Caco-2 (cell line): ENCODE data around the gene HLF. TPM values are rescaled to one million over a fixed set of nuclear protein-coding genes. Genes with fewer than 3 reads are reported as not detected.

Experiments
- BruUV-seq: library from RNA; stranded (reverse); fragments of 400-500 nt; replicated peaks from 2 replicates; lab custom pipeline; 2021; lab: Mats Ljungman, UMichigan
- CTCF ChIA-PET: fragments of 300-600 bp; sonication (Branson Sonifier 250); formaldehyde crosslinking; loops from one replicate; lab custom pipeline; 2022; ENCODE audit warnings: antibody characterized with exemption; lab: Charles Lee
- POLR2A ChIA-PET: fragments of 300-600 bp; sonication (Branson Sonifier 250); formaldehyde crosslinking; loops from one replicate; lab custom pipeline; 2022; ENCODE audit warnings: antibody characterized with exemption; lab: Charles Lee
- DNase-seq, 2 experiments: peaks; one replicate each; pipeline versions ENCODE4 v3.0.0 to v3.0.0-alpha.2; 2020 to 2022
- H3K27me3 ChIP-seq: replicated peaks from 2 replicates; pipeline ENCODE4 v1.6.0; 2011; ENCODE audit warnings: low read length; ENCODE audit not compliant: control insufficient read depth, insufficient read depth
- H3K36me3 ChIP-seq: 2 replicates; pipeline ENCODE4 v1.5.1; 2011; ENCODE audit warnings: low read length; ENCODE audit not compliant: control insufficient read depth, insufficient read depth
- H3K4me1 ChIP-seq: fragments of 250-450 bp; sonication (Bioruptor Pico); 2 replicates; pipeline ENCODE4 v1.5.1; 2020; ENCODE audit warnings: mild to moderate bottlenecking
- H3K4me3 ChIP-seq: 2 replicates; pipeline ENCODE4 v1.5.1; 2011; ENCODE audit warnings: low read depth, mild to moderate bottlenecking, control low read depth, low read length
- H3K9me3 ChIP-seq: fragments of 250-450 bp; sonication (Bioruptor Pico); 2 replicates; pipeline ENCODE4 v1.5.1; 2020; ENCODE audit warnings: mild to moderate bottlenecking, moderate library complexity
- H3K27ac Mint-ChIP-seq: one replicate; pipeline ENCODE4 v1.8.0; 2022; ENCODE audit warnings: mixed read lengths; ENCODE audit not compliant: unreplicated experiment
- H3K27me3 Mint-ChIP-seq: one replicate; pipeline ENCODE4 v1.8.0; 2022; ENCODE audit warnings: mixed read lengths; ENCODE audit not compliant: insufficient read depth, unreplicated experiment
- H3K36me3 Mint-ChIP-seq: one replicate; pipeline ENCODE4 v1.8.0; 2022; ENCODE audit warnings: mild to moderate bottlenecking, mixed read lengths; ENCODE audit not compliant: insufficient read depth, unreplicated experiment
- H3K4me1 Mint-ChIP-seq: one replicate; pipeline ENCODE4 v1.8.0; 2022; ENCODE audit warnings: low read depth, mixed read lengths; ENCODE audit not compliant: unreplicated experiment
- H3K4me3 Mint-ChIP-seq: one replicate; pipeline ENCODE4 v1.8.0; 2022; ENCODE audit warnings: mild to moderate bottlenecking, moderate library complexity, mixed read lengths; ENCODE audit not compliant: unreplicated experiment
- H3K9me3 Mint-ChIP-seq: one replicate; pipeline ENCODE4 v1.8.0; 2022; ENCODE audit warnings: mixed read lengths; ENCODE audit not compliant: unreplicated experiment
- intact Hi-C: fragments of 100-400 bp; cut with micrococcal nuclease; formaldehyde crosslinking; loops from one replicate; pipeline ENCODE4 v1.10.0; 2022; ENCODE audit not compliant: unreplicated experiment
- total RNA-seq: library from RNA; stranded (reverse); gene quantifications from 2 replicates; pipeline ENCODE4 v1.2.3, GENCODE V29; 2022
- TF ChIP-seq, protein P1 (sequence below), 2 experiments: fragments of 200-600 bp in 1 of 2; IDR thresholded peaks; 1 replicate in 1 of 2; 2 replicates in 1 of 2; pipeline versions ENCODE4 v1.5.1 to v1.8.0; 2011 to 2022; ENCODE audit warnings: antibody characterized with exemption in 1 of 2, control low read depth in 1 of 2, inconsistent platforms in 1 of 2, low read depth in 1 of 2, low read length in 1 of 2, mild to moderate bottlenecking in 1 of 2, moderate library complexity in 1 of 2; ENCODE audit not compliant: insufficient read depth in 1 of 2, severe bottlenecking in 1 of 2, unreplicated experiment in 1 of 2

Gene HLF
- total RNA-seq, 1 experiment from 2014 or later: 19.8 TPM

- Histone ChIP-seq H3K4me3 (no peak overlapping the region), H3K36me3 (no peaks in the 10 kb centered on the region), H3K27me3 (no peaks in the 10 kb centered on the region), H3K9me3 (no peaks in the 10 kb centered on the region), H3K4me1 (peaks cover 8% of the 10 kb centered on the region; the same call in 1 of the 2 replicates)
- no peak for DNase-seq
- H3K4me1 Mint-ChIP-seq: peaks cover 16% of the 10 kb centered on the region
- POLR2A ChIA-PET: interaction anchor here (0.6 kb wide), 1 partner anchor 66 kb away, joined by 3 read pairs; no protein-coding TSS in a partner anchor
- peaks cover 13% of the 10 kb centered on the region for H3K9me3 Mint-ChIP-seq
- H3K27me3 Mint-ChIP-seq: no peaks in the 10 kb centered on the region
- TF ChIP-seq, protein P1, sequence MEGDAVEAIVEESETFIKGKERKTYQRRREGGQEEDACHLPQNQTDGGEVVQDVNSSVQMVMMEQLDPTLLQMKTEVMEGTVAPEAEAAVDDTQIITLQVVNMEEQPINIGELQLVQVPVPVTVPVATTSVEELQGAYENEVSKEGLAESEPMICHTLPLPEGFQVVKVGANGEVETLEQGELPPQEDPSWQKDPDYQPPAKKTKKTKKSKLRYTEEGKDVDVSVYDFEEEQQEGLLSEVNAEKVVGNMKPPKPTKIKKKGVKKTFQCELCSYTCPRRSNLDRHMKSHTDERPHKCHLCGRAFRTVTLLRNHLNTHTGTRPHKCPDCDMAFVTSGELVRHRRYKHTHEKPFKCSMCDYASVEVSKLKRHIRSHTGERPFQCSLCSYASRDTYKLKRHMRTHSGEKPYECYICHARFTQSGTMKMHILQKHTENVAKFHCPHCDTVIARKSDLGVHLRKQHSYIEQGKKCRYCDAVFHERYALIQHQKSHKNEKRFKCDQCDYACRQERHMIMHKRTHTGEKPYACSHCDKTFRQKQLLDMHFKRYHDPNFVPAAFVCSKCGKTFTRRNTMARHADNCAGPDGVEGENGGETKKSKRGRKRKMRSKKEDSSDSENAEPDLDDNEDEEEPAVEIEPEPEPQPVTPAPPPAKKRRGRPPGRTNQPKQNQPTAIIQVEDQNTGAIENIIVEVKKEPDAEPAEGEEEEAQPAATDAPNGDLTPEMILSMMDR (IDR thresholded peaks at IDR 0.05; ENCODE audit: insufficient read depth in 1 of 2, low read depth in 1 of 2, low read length in 1 of 2, severe bottlenecking in 1 of 2, unreplicated experiment in 1 of 2): no peak
- no peaks in the 10 kb centered on the region for H3K36me3 Mint-ChIP-seq
- H3K4me3 Mint-ChIP-seq: no peak overlapping the region
- BruUV-seq: no TSS peak
- intact Hi-C loops: no loop called here
- CTCF ChIA-PET: interaction anchor here (1.0 kb wide), 1 partner anchor 206 kb away, joined by 4 read pairs; no protein-coding TSS in a partner anchor
- H3K27ac Mint-ChIP-seq: no peak overlapping the region
Measured at GRCh38 chr17:55303701-55304145, 39.0 kb downstream of the HLF start.

DNA sequence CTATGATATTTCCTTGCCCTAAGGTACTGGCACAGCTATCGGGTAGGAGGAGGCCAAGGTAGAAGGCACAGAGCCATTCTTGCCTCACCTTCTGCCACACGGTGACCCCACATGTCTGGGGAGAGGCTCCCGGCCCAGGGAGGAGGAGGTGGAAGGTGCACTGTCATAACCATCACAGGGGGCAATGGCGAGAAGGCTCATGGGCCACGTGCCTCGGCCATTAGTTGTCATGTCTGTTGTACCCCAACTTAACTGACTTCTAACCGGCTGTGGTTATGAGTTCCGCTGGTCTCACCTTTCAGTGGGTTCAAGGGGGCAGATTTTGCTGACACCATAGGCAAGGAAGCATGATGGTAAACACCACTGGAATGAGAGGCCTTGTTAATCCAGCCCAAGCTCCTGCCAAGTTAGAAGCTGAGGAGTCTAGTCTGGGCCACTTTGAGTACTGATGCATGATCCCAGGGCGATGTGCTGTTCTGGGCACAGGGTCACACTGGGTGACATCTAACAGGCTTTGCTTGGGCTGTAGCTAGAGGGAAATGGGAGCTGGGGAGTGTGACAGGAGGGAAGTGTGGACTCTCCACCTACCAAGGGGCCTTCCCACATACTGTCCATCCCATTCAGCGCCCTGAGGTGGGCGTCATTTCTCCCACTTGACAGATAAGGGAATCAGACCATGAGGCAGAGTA is 39.6 kb downstream of the HLF start:
- H3K4me1 Mint-ChIP-seq: peaks cover 16% of the 10 kb centered on the region
- ChIA-PET POLR2A (interaction anchor here (0.6 kb wide), 1 partner anchor 66 kb away, joined by 3 read pairs; no protein-coding TSS in a partner anchor), CTCF (interaction anchor here (1.0 kb wide), 1 partner anchor 206 kb away, joined by 4 read pairs; no protein-coding TSS in a partner anchor)
- Histone ChIP-seq H3K4me1 (peaks cover 8% of the 10 kb centered on the region; the same call in 1 of the 2 replicates), H3K4me3 (no peak overlapping the region), H3K27me3 (no peaks in the 10 kb centered on the region), H3K36me3 (no peaks in the 10 kb centered on the region), H3K9me3 (no peaks in the 10 kb centered on the region)
- peaks cover 13% of the 10 kb centered on the region for H3K9me3 Mint-ChIP-seq
- H3K4me3 Mint-ChIP-seq: no peak overlapping the region
- intact Hi-C loops: no loop called here
- H3K27me3 Mint-ChIP-seq: no peaks in the 10 kb centered on the region
- DNase-seq: no peak
- H3K36me3 Mint-ChIP-seq: no peaks in the 10 kb centered on the region
- no TSS peak for BruUV-seq
- TF ChIP-seq, protein P1 (IDR thresholded peaks at IDR 0.05; ENCODE audit: insufficient read depth in 1 of 2, low read depth in 1 of 2, low read length in 1 of 2, severe bottlenecking in 1 of 2, unreplicated experiment in 1 of 2): no peak
- no peak overlapping the region for H3K27ac Mint-ChIP-seq

- Histone ChIP-seq H3K4me1 (peaks cover 8% of the 10 kb centered on the region; the same call in 1 of the 2 replicates), H3K36me3 (no peaks in the 10 kb centered on the region), H3K9me3 (no peaks in the 10 kb centered on the region), H3K4me3 (no peak overlapping the region), H3K27me3 (no peaks in the 10 kb centered on the region)
- no TSS peak for BruUV-seq
- peaks cover 13% of the 10 kb centered on the region for H3K9me3 Mint-ChIP-seq
- intact Hi-C loops: no loop called here
- ChIA-PET CTCF (no interaction called here), POLR2A (no interaction called here)
- no peaks in the 10 kb centered on the region for H3K27me3 Mint-ChIP-seq
- no peak overlapping the region for H3K4me3 Mint-ChIP-seq
- H3K27ac Mint-ChIP-seq: no peak overlapping the region
- no peaks in the 10 kb centered on the region for H3K36me3 Mint-ChIP-seq
- H3K4me1 Mint-ChIP-seq: peaks cover 16% of the 10 kb centered on the region
- TF ChIP-seq, protein P1 (IDR thresholded peaks at IDR 0.05; ENCODE audit: insufficient read depth in 1 of 2, low read depth in 1 of 2, low read length in 1 of 2, severe bottlenecking in 1 of 2, unreplicated experiment in 1 of 2): no peak
- no peak for DNase-seq
Measured at GRCh38 chr17:55305321-55306087, 40.7 kb downstream of the HLF start.
